ENCODE data around the gene MAGI3.
"Not testable (repeated sequence)": the region's sequence is repeated elsewhere in the genome, so short reads cannot be mapped to it uniquely, and the experiment has no call there.

MAGI3 gene

DNA sequence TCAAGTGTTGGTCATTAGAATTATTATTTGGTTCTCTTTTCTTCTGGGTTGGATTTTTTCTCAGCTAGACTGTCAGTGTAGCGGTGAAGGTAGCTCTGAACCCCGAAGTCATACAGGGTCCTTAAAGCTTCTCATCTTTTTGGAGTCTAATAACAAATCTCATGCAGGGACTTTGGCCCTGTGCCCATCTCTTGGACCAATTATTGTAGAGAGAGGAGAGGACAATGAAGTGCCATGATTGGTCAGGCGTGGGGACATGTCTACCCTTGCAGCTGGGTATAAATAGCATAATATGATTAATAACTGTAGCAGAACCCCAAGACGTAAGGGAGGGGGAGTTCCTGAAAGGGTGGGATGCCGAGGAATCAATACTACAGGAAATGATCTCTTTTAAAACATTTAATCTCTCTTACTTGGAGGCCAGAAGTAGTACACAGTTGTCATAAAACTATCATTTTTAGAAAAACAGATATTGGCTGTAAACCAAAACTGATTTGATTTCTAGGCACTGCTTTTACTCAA is 8.8 kb downstream of the MAGI3 start:
- no peak for DNase-seq (ENCODE audit: low read depth in 3 of 3)

DNA sequence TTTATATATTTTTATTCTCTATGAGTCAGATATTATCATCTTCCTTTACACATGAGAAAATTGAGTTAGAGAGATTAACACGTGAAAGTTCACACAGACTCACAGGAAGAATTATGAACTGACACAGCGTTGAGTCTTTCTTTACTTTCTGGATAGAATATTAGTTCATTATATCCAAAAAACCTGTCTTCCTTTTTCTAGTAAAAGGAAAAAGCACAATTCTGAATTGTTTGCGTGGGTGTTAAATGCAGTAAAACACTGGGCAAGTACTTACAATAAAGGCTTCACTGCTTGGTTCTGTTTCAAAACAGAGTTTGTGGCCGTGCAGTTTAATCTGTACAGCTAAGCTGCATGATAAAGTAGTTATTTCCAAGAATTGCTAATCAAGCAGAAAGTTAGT is 10.8 kb downstream of the MAGI3 start:
- no peak for DNase-seq (ENCODE audit: low read depth in 3 of 3)

DNA sequence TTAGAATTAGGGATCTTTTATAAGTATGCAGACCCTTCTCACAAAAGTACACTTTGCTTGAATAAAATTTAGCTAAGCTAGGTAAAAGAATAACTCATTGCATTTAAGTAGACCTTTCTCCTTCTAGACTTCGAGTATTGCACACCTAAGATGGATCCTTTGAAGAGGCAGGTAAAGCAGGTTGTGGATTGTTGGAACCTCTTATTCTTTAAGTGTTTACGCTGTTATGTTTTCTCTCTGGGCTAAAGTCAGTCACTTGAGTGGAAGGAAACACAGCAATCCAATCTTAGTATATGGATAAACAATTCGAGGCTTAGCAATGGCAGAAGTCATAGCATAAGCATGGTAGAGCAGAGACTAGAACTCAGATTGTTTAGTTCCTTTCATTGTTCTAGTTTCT is 11.4 kb downstream of the MAGI3 start:
- no peak for DNase-seq (ENCODE audit: low read depth in 3 of 3)

DNA sequence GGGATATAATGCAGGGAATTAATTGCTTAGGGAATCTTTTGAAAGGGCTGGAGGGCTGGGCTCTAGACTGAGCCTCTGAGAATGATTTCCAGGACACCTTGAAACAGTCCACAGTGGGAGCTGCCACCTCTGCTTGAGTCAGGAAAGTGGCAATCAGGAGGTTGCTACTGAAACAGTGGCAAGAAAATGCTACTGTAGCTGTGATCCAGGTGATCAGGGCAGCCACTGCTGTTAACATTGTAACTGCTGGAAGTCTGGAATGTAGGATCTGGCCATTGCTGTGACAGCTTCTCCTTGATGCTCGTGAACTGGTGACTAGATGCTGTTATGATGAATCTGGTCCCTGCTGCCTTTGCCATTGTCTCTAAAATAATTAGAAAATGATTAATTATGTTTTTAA is 12.8 kb downstream of the MAGI3 start:
- DNase-seq (ENCODE audit: low read depth in 3 of 3) = no peak

DNA sequence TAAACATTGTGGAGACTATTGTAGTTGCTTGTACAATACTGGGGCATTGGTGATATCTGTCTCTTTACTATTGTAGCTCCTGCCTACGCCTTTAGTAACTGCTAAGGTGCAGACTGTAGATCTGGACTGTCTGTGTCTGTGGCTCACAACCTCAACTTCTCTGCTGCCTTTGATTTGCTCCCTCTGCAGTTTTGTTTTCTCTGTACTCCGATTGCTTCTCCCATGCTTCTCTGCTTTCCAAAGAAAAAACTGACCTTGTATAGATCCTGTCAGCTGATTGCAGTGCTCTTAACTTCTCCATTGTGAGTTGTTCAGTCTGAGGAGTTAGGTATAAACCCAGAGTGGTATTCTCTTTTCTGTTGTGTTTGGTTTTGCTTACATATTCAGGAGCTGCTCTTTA is 15.3 kb downstream of the MAGI3 start:
- no peak for DNase-seq (ENCODE audit: low read depth in 3 of 3)

DNA sequence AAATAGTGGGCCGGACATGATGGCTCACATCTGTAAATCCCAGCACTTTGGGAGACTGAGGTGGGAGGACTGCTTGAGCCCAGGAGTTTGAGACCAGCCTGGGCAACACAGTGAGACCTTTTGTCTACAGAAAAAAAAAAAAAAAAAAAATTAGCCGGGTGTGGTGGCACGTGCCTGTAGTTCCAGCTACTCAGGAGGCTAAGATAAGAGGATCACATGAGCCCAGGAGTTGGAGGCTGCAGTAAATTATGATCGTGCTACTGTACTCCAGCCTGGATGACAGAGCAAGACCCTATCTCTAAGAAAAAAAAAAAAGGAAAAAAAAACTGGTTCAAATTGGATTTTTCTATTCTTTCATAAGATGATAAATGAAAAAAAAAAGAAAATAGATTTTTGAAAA is 15.8 kb downstream of the MAGI3 start:
- not testable (repeated sequence) for DNase-seq (ENCODE audit: low read depth in 3 of 3)

DNA sequence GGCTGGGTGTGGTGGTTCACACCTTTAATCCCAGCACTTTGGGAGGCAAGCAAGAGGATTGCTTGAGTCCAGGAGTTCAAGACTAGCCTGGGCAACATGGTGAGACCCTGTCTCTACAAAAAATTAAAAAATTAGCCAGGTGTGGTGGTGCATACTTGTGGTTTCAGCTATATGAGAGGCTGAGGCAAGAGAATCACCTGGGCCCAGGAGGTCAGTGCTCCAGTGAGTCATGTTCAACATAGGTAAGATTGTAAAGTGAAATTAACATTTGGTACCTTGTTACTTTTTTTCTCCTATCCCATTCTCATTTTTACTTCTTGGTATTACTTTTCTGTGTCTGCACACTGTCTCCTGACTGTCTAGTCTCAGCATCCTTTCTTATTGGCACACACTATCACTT is 19.0 kb downstream of the MAGI3 start:
- DNase-seq (ENCODE audit: low read depth in 3 of 3) = no peak

DNA sequence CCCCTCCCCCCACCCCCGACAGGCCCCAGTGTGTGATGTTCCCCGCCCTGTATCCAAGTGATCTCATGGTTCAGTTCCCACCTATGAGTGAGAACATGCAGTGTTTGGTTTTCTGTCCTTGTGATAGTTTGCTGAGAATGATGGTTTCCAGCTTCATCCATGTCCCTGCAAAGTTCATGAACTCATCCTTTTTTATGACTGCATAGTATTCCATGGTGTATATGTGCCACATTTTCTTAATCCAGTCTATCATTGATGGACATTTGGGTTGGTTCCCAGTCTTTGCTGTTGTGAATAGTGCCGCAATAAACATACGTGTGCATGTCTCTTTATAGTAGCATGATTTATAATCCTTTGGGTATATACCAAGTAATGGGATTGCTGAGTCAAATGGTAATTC is 21.7 kb downstream of the MAGI3 start:
- DNase-seq (ENCODE audit: low read depth in 3 of 3) = not testable (repeated sequence)

DNA sequence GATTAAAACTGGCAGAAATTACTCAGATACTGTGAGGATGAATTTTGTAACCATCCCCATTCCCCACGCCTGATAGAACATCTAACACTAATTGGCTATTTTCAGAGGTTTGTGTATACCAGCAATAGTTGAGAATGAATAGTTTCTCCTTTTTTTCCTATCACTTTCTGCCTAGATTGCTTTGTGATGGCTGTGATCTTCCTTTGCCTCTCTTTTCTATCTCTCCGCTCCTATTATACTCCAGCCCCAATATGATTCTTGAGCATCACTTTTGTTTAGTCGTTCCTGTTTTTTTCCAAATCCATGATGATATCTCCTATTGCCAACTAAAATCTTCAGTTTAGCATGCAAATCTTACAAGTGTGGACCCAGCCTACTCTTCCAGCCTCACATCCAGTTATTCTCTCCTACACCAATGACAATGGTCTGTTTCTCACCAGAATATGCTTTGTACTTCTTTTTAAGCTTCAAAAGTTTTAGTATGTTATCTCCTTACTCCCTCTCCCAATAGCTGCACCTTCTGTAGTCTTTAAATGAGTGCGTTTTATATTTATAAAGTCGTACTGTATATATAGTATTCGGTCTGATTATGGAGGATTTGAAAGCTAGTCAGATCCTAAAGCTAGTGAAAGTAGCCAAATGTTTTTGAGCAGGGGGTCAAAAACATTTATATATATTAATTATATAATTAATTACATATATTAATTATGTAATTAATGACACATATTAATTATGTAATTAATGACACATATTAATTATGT is 25.2 kb downstream of the MAGI3 start:
- no peak for DNase-seq (ENCODE audit: low read depth in 3 of 3)

DNA sequence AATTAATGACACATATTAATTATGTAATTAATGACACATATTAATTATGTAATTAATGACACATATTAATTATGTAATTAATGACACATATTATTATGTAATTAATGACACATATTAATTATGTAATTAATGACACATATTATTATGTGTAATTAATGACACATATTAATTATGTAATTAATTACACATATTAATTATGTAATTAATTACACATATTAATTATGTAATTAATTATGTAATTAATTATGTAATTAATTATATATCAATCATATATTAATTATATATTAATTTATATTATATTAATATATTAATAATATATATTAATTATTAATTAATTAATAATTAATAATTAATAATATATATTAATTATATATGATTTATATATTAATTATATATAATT is 25.8 kb downstream of the MAGI3 start:
- not testable (repeated sequence) for DNase-seq (ENCODE audit: low read depth in 3 of 3)

DNA sequence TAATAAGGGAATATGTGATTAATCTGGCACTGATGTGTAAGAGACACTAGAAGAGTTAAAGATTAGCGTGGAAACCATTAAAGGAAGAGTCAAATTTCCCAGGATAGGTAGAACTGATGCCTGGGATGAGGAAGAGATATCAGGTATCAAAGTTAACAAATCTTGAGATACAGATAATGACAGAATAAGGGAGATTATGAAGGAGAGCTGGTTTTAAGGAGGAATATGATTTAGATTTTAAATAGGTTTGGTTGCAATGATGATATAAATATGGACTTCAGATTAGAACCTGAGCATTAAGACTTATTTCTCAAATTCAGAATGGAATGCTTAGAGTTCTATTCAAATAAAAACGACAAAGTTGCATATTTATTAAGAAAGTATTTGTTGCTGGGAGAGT is 26.2 kb downstream of the MAGI3 start:
- DNase-seq (ENCODE audit: low read depth in 3 of 3) = no peak

DNA sequence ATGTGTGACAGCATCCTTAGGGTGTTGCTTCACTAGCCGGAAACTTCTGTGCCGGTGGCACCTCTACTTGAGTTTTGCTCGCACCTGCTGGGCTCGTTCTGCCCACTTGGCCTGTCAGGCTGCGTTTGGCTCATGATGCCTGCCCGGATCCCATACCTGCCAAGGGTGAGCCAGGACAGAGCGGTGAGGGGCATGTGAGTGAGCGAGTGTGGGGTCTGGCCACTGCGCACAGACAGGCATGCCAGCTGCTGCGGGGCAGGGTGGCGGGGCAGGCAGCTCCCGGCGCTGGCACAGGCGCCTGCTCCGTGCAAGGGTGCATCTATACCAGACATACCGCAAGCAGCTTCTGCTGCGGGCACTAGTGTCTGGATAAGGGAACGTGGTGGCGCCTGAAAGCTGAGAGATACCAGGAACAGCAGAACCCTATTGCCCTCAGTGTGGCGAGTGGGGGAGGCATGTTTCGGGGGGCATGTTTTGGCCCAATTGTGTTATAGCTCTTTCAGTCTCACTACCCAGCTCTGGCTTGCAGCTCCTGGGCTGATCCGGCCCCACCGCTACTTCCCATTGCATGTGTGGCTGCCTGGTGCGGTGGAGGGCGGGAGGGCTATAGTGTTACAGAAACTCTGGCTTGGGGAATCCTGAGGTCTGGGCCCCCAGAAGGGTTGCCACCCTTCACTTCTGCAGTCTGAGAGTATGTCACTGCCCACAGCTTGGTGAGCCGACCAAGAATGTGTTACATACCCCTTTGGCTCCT is 32.2 kb downstream of the MAGI3 start:
- DNase-seq (ENCODE audit: low read depth in 3 of 3) = no peak

DNA sequence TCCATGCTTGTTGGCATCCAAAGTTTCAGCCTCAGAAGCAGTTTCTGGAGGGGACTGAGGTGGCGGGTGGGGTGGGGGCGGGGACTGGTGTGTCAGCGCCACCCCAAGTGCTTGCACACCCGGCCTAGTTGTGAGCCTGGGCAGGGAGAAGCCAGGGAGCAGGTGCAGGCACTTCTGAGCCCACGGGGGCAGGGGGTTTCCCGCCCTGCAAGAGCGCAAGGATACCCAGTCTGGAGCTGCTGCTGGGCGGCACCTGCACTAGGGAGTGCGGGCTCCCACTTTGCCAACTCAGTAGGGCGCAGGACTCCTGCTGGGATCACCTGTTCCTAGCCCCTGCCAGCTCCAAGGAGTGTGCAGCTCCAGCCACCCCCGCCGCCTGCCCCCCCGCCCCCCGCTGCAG is 33.5 kb downstream of the MAGI3 start:
- DNase-seq (ENCODE audit: low read depth in 3 of 3) = no peak

DNA sequence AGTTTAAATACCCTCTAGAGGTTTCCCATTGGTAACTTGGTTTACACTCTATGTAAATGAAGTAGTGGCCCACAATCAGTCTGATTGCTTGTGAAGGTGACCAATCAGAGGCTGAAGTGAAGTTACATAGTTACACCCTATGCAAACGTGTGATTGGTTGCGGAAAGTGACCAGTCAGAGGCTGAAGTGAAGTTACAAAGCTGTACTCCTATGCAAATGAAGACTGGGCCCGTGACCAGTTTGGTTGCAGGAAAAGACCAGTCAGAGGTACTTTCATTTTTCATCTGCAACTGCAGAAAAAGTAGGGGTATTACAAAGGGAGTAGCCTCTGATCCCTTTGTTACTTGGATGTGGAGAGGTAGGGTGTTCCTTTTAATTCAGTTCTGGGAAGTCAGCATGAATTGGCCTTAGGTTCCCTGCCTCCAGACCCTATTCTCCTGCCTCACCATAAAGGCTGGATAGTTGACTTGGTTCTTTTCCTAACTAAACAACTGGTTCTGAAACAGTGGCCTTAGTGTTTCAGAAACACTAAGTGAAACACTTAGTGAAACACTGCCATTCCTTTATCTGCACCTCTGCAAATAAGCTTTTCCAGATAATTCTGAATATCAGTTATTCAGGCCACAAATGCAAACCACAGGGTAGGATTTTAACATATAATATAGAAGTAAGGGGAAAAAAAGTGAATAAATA is 39.3 kb downstream of the MAGI3 start:
- DNase-seq (ENCODE audit: low read depth in 3 of 3) = no peak

DNA sequence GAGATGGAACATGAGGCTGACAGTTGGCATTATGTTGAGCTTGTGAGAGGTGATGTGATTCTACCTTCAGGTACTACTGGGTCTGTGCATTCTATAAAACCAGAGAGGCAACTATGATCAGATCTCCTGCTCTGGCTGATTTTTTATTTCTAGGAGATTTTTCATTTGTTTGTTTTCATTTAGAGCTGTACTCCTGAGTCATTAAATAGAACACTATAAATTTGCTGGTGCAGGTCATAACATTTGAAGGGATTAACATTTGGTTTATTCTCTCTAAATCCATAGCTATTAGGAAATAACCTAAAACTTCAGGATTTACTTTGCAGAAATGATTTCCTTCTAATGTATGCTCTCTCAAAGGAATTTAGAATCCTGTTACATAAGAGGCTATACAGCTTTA is 42.9 kb downstream of the MAGI3 start:
- no peak for DNase-seq (ENCODE audit: low read depth in 3 of 3)

DNA sequence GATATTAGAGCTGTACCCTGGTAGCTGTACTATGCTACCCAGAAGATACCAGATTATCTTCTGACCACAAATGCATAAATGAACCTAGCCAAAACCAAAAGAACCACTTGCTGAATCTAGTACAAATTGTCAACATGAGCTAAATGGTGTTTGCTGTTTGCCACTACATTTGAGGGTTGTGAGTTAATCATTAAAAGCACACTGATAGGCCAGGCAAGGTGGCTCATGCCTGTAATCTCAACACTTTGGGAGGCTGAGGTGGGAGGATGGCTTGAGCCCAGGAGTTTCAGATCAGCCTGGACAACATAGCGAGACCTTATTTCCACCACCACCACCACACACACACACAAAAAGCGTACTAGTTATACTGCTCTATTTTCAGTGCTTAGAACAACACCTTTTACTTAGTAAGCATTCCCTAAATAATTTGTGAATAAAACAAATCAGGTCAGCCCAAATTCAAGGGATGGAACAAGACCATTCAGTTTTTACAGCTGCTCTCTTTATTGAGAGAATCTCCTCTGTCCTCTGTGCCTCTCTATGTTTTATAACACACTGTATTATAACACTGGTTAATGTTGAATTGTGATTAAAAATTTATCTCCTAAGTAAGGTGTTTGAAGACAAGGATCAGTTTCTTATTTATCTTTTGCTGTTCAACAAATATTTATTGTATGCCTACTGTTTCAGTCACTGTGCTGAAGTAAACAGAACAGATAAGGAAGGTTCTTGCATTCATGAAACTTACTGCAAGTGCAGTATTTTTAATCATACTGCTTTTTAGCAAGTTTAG is 44.0 kb downstream of the MAGI3 start:
- DNase-seq (ENCODE audit: low read depth in 3 of 3) = no peak

DNA sequence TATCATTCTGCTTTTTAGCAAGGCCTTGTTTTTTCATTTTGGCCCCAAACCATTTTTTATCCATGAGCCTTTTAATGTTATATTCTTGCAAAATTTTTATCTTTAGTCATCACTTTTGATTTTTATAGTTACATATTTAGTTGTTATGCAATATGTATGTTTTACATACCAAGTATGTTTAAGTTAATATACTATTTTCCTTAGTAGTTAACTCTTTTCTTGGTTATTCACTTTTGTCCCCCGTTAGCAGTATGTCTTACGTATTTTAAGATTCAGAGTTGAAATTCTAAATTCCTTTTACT is 44.5 kb downstream of the MAGI3 start:
- no peak for DNase-seq (ENCODE audit: low read depth in 3 of 3)

DNA sequence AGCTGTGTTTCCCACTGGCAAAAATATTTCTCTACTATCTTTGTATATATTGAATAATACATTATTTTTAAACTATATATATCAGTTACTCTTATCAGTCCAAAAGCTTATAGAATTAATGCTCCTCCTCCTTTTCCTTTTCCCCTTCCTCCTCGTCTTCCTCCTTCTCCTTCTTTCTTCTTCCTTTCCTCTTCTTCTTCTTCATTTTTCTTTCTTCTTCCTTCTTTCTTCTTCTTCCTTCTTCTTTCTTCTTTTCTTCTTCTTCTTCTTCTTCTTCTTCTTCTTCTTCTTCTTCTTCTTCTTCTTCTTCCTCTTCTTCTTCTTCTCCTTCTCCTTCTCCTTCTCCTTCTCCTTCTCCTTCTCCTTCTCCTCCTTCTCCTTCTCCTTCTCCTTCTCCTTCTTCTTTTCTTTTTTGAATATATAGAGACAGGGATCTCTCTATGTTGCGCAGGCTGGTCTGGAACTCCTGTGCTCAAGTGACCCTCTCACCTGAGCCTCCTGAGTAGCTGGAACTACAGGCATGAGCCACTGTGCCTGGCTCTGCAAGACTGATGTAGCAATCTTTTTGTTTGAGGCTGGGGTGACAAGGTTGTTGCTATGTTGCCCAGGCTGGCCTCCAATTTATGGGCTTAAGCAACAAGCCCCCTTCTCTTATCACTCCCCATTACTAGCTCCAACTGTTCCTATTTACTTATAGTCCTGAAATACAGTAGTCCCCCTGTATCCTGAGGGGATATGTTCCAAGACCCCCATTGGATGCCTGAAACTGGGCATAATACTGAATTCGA is 47.4 kb downstream of the MAGI3 start:
- DNase-seq (ENCODE audit: low read depth in 3 of 3) = no peak

DNA sequence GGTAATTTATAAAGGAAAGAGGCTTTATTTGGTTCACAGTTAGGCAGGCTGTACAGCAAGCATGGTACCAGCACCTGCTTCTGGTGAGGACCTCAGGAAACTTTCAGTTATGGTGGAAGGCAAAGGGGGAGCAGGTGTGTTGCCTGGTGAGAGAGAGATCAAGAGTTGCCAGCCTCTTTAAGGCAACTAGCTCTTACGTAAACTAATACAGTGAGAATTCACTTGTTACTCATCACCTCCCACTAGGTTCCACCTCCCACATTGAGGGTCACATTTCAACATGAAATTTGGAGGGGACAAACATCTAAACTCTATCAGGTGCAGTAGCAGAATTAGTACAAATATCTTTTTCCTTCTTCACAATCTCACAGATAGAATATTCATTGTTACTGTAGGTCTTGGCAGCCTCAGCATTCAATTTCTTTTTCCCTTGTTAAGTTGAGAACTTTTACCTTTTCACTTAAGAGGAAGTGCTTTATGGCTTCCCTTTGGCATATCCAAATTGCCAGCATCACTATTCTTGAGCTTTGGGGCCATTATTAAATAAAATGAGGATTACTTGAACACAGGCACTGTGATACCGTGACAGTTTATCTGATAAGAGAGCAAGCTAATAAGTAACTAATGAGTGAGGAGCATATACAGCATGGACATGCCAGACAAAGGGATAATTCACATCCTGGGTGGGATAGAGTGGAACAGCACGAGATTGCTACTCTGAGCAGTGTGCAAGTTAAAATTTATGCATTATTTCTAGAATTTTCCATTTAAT is 48.4 kb downstream of the MAGI3 start:
- DNase-seq (ENCODE audit: low read depth in 3 of 3) = no peak

DNA sequence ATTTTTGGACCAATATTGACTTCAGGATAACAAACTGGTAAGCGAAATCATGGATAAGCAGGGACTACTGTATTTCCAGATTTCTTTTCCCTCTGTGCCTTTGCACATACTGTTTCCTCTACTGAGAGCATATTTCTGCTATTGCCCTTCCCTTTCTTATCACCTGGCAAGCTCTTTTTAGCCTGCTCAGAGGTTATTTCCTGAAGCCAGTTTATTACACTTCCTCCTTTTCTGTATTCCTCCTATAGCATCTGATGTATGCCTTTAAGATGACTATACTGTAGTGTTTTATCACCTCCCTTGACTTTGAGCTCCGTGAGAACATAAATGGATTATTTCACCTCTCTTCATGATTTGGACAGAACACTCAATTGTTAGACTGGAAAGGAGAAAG is 49.0 kb downstream of the MAGI3 start:
- DNase-seq (ENCODE audit: low read depth in 3 of 3) = no peak

All from stimulated activated CD4-positive, alpha-beta T cell treated with anti-CD3 and anti-CD28 coated beads, TNF-alpha, amount 100 ng/mL, for 48 hours (primary cell).